Measurements from ENCODE around the gene ACVR2B. TPM values are rescaled to one million over a fixed set of nuclear protein-coding genes. Genes with fewer than 3 reads are reported as not detected.
"Not testable (repeated sequence)": the region's sequence is repeated elsewhere in the genome, so short reads cannot be mapped to it uniquely, and the experiment has no call there.

ACVR2B gene
- 10 to 100 TPM in 3 of 5 donors, 1 to 10 TPM in 2; 6.8 to 12.2 (median 10.1) TPM for polyA plus RNA-seq (ENCODE audit: insufficient read depth in 1 of 5, insufficient read length in 5 of 5, low replicate concordance in 1 of 5)
- long read RNA-seq, donor 1, full-length matches to known transcripts: 1 of 1 reads
- long read RNA-seq, donor 1, partial matches to known transcripts: 0 of 1 reads
- long read RNA-seq, donor 1, other reads (novel, unspliced or antisense): 0 of 1 reads
- long read RNA-seq, donor 2, full-length matches to known transcripts: 2 of 2 reads
- long read RNA-seq, donor 2, partial matches to known transcripts: 0 of 2 reads
- long read RNA-seq, donor 2, other reads (novel, unspliced or antisense): 0 of 2 reads
- long read RNA-seq, donor 3, full-length matches to known transcripts: 1 of 1 reads
- long read RNA-seq, donor 3, partial matches to known transcripts: 0 of 1 reads
- long read RNA-seq, donor 3, other reads (novel, unspliced or antisense): 0 of 1 reads
- long read RNA-seq, donor 4, full-length matches to known transcripts: 2 of 2 reads
- long read RNA-seq, donor 4, partial matches to known transcripts: 0 of 2 reads
- long read RNA-seq, donor 4, other reads (novel, unspliced or antisense): 0 of 2 reads
- long read RNA-seq, donor 5, full-length matches to known transcripts: 2 of 2 reads
- long read RNA-seq, donor 5, partial matches to known transcripts: 0 of 2 reads
- long read RNA-seq, donor 5, other reads (novel, unspliced or antisense): 0 of 2 reads
- long read RNA-seq, donor 6: 0 reads
- long read RNA-seq, donor 7, full-length matches to known transcripts: 2 of 2 reads
- long read RNA-seq, donor 7, partial matches to known transcripts: 0 of 2 reads
- long read RNA-seq, donor 7, other reads (novel, unspliced or antisense): 0 of 2 reads
- long read RNA-seq, donor 8, full-length matches to known transcripts: 1 of 1 reads
- long read RNA-seq, donor 8, partial matches to known transcripts: 0 of 1 reads
- long read RNA-seq, donor 8, other reads (novel, unspliced or antisense): 0 of 1 reads

GRCh38 chr3:38453075-38453912 lies at the start of gene ACVR2B:
TSS of gene ACVR2B (plus strand) at chr3:38453890. CDS start at chr3:38454323, 433 bp downstream.
- peak; percentile 86 for DNase-seq

DNA sequence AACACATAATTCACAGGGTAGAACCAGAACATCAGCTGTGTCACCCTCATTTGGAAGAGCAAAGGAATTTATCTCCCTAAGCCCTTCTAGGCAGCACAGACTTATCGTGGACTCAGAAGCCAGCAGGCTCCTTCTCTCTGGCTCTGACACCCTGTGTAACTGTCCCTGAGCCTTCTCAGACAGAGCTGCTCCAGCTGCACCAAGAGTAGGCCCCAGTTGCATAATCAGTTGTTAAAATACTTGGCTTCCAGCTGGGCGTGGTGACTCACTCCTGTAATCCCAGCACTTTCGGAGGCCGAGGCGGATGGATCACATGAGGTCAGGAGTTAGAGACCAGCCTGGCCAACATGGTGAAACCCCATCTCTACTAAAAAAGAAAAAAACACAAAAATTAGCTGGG lies 49.4 kb upstream of the ACVR2B start:
- no peak for DNase-seq

DNA sequence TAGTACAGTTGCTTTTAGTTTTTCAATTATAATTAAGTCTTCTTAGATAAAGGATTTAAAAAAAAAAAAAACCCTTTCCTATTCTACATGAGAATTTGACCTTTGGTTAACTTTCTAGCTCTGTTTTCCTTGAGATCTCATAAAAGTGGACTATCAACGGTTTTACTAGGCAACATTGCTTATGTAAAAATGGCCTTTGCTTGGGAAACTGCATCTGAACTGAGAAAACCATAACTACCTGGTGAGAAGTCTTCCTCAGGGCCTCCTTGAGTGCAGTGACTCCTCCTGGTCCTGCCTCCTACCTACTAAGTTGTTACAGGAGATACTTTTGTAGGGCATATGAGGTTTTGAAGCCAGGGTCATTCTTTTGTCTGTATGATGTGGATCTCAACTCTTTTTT lies 42.1 kb upstream of the ACVR2B start:
- DNase-seq: no peak

DNA sequence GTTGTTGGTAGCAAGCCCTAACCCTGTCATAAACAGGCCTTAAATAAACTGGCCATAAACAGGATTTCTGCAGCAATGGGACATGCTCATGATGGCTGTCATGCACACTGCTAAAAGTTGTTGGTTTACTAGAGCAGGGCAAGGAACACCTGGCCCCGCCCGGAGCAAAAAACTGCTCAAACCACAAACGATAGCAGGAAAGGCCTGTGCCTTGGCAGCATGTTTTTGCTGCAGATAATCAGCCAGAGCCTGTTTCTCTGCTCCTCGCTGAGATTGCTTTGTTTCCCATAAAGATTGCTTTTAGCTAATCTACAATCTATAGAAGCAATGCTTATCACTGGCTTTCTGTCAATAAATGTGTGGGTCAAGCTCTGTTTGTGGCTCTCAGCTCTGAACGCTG lies 32.9 kb upstream of the ACVR2B start:
- DNase-seq: not testable (repeated sequence)

DNA sequence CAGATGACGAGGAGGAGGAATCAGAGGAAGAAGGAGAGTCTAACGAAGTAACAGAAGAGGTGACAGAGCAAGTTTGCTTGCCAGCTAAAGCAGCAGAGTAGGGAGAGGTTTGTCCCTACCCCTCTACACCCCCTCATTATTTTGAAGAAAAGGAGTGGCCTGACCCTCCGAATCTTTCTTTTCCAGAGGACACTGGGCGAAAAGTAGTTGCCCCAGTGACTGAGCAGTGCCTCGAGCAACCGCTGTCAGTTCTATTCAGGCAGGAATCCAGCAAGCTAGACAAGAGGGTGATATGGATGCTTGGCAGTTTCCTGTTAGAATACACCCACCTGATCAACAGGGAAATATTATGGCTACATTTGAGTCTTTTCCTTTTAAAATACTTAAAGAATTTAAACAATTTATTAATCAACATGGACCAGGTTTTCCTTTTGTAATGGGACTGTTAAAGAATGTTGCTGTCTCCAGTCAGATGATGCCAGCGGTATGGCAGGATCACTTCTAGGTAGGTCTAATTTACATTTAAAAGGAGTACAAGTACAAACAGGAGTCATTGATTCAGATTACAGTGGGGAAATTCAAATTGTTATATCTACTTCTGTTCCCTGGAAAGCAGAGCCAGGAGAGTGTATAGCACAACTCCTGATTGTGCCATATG lies 31.9 kb upstream of the ACVR2B start:
- no peak for DNase-seq

DNA sequence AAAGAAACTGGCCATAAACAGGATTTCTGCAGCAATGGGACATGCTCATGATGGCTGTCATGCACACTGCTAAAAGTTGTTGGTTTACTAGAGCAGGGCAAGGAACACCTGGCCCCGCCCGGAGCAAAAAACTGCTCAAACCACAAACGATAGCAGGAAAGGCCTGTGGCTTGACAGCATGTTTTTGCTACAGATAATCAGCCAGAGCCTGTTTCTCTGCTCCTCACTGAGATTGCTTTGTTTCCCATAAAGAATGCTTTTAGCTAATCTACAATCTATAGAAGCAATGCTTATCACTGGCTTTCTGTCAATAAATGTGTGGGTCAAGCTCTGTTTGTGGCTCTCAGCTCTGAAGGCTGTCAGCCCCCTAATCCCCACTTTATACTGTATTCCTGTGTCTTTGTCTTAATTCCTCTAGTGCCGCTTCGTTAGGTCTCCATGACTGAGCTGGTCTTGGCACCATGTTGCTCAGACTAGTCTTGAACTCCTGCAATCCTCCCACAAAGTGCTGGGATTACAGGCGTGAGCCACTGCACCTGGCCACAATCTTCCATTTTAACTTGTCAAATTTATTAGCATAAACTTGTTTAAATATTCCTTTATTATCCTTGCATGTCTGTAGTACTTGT lies 26.8 kb upstream of the ACVR2B start:
- DNase-seq: not testable (repeated sequence)

DNA sequence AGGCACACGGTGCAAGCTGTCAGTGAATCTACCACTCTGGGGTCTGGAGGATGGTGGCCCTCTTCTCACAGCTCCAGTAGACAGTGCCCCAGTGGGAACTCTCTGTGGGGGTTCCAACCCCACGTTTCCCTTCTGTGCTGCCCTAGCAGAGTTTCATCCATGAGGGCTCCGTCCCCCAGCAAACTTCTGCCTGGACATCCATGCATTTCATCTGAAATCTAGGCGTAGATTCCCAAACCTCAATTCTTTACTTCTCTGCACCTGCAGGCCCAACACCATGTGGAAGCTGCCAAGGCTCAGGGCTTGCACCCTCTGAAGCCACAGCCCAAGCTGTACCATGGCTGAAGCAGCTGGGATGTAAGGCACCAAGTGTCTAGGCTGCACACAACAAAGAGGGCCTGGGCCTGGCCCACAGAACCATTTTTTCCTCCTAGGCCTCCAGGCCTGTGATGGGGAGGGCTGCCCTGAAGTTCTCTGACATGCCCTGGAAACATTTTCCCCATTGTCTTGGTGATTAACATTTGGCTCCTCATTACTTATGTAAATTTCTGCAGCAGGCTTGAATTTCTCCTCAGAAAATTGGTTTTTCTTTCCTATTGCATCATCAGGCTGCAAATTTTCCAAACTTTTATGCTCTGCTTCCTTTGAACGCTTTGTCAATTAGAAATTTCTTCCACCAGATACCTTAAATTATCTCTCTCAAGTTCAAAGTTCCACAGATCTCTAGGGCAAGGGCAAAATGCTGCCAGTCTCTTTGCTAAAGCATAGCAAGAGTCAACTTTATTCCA lies 20.6 kb upstream of the ACVR2B start:
- DNase-seq: not testable (repeated sequence)

DNA sequence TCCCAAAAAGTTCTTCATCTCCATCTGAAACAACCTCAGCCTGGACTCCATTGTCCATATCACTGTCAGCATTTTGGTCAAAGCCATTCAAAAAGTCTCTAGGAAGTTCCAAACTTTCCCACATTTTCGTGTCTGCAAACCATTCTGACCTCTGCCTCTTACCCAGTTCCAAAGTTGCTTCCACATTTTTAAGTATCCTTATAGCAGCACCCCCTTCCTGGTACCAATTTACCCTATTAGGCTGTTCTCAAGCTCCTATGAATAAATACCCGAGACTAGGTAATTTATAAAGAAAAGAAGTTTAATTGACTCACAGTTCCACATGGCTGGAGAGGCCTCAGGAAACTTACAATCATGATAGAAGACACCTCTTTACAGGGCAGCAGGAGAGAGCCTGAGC lies 20.0 kb upstream of the ACVR2B start:
- DNase-seq: not testable (repeated sequence)

- DNase-seq: not testable (repeated sequence)
Observed at GRCh38 chr3:38438436-38439069, 15.1 kb upstream of the ACVR2B start.

DNA sequence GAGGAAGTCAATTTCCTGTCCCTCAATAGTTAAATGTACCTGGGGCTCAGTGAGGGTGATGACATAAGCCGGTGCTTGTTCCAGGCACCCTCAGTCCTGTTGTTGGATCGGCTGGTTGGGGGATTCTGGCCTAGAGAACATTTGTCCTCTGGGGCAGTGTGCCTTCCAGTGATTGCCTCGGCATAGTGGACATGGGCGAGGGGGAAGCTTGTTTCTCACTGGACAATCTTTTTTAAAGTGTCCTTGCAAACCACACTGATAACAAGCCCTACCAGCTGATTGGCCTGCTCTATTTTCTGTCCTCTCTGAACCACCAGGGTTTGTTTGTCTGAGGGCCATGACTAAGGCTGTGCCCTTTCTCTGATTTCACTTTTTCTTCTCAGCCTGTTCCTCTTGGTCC lies 10.5 kb upstream of the ACVR2B start:
- DNase-seq: not testable (repeated sequence)

- DNase-seq: no peak
Observed at GRCh38 chr3:38446085-38446686, 7.5 kb upstream of the ACVR2B start.

DNA sequence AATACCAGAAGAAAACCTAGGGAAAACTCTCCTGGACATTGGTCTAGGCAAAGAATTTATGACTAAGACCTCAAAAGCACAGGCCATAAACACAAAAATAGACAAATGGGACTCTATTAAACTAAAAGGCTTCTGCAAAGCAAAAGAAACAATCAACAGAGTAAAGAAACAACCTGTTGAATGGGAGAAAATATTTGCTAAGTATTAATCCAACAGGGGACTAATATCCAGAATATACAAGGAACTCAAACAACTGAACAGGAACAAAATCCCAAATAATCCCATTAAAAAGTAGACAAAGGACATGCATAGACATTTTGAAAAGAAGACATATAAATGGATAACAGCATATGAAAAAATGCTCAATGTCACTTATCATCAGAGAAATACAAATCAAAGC lies 6.9 kb upstream of the ACVR2B start:
- no peak for DNase-seq

DNA sequence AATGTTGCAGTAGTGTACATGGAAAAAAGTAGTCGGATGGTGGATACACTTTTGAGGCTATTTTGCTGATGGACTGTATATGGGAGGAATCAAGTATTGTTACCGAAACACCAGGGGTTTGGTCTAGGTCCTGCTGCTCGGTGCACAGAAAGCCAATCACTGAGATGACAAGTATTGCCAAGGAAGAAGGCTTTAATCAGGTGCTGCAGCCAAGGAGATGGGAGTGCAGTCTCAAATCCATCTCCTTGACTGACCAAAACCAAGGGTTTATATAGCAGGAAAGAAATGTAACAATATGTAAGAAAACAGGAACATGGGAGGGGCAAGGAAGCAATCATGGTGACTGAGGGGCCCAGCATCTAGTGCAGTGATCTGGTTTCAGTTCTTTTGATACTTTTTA lies 2.8 kb upstream of the ACVR2B start:
- no peak for DNase-seq

GRCh38 chr3:38453913-38454177 lies 155 bp downstream of the ACVR2B start:
- DNase-seq: no peak

GRCh38 chr3:38454178-38454883 lies 641 bp downstream of the ACVR2B start:
- DNase-seq: peak; percentile 30 to 40

- peak; percentile 58 to 59 for DNase-seq
Observed at GRCh38 chr3:38454884-38455638, 1.4 kb downstream of the ACVR2B start.

- no peak for DNase-seq
Observed at GRCh38 chr3:38455639-38456430, 2.1 kb downstream of the ACVR2B start.

All from right lung (tissue), 10 donors.